ENCODE data around the gene TRIM40. TPM values are rescaled to one million over a fixed set of nuclear protein-coding genes. Genes with fewer than 3 reads are reported as not detected.

TRIM40 gene
- total RNA-seq, 2 donors from 2014 or later: not detected

DNA sequence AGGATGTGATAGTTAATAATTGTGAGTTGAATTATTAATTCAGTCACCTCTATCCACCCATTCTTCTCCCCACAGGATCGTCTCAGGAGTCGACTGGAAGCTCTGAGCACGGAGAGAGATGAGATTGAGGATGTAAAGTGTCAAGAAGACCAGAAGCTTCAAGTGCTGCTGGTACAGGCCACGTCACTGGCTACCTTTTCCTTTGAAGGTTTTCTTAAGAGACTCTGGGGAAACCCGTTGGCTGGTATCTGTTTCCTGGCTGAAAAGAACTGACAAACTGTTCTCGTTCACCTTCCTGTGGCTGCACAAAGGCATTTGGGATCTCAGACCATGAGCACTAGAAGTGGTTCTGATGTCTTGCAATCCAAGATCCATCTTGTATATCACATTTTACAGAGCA, 31.2 kb downstream of the TRIM40 start:
- ATAC-seq (replicated peaks in 1 of 2): peak; percentile 60 to 64
- peaks cover 54% of the 10 kb centered on the region for H3K4me1 Mint-ChIP-seq (ENCODE audit: low read depth)
- peak; percentile 41 to 45 for DNase-seq
- peak overlapping the region; percentile 31 to 45 for H3K4me3 Mint-ChIP-seq
- H3K27ac Mint-ChIP-seq: peak overlapping the region; percentile 24
- H3K9me3 Mint-ChIP-seq: no peaks in the 10 kb centered on the region
- H3K36me3 Mint-ChIP-seq (ENCODE audit: insufficient read depth in 2 of 2): no peaks in the 10 kb centered on the region
- peaks cover 65% of the 10 kb centered on the region for H3K27me3 Mint-ChIP-seq (ENCODE audit: low read depth)

DNA sequence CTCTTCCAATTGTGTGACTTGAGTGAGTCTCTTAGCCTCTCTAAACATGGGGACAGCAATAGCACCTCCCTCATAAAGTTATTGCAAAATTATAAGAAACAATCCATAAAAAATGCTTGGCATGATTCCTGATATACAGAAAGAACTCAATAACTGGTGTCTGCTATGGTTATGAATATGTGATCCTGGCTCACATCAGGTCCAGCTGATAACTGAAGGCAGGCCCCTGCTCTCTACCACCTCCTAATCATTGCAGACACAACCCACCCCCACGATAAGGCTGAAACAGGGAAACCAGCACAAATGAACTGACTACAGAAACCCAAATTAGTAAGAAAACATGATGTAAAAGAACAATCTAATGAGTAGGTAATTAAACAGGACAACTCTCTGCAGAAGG, 32.8 kb downstream of the TRIM40 start:
- Mint-ChIP-seq H3K4me1 (ENCODE audit: low read depth) (peaks cover 41% of the 10 kb centered on the region), H3K9me3 (no peaks in the 10 kb centered on the region), H3K4me3 (no peak overlapping the region), H3K36me3 (ENCODE audit: insufficient read depth in 2 of 2) (no peaks in the 10 kb centered on the region), H3K27ac (no peak overlapping the region), H3K27me3 (ENCODE audit: low read depth) (peaks cover 77% of the 10 kb centered on the region)
- ATAC-seq (replicated peaks in 1 of 2) (no peak), DNase-seq (no peak)

DNA sequence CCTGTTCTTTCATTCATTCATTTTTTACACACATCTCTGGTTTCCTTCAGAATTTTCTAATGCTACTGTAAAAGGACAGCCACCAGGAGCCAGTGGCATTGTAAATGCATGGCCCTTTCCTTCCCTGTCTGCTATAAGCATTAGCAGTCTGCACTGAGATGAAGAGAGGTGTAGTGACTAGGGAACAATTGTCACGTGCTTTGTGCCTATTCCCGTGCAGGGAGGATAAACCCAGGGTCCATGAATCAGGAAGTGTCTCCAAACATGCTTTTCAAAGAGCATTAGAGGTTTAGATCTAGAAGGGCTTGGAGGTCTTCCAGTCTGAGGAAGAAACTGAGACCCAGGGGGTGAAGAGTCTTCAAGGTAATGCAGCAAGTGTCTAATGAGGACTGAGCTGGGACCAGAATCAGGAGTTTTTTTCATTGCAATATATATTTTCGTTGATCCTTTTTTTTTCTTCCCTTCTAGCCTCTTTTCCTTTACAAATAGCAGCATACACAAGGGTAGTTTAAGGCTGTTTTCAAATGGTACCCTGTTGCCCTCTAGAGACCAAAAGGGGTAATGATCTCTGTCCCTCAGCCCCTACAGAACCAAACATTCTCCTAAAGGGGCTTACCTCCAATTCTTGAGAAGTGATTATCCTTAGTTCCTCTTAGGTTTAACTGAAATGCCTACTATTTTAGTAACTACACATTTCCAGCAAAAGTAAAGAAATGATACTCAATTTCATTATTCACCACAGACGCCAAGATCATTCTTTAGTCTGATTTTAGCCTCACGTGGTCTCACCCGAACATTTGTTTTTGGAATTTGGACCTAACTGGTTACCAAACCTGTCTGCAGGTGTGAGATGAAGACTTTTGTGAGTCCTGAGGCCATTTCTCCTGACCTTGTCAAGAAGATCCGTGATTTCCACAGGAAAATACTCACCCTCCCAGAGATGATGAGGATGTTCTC, 34.0 kb downstream of the TRIM40 start:
- DNase-seq (peak; percentile 19 to 34), ATAC-seq (replicated peaks in 1 of 2) (peak; percentile 74 to 78)
- Mint-ChIP-seq H3K27ac (no peak overlapping the region), H3K4me3 (no peak overlapping the region), H3K9me3 (no peaks in the 10 kb centered on the region), H3K36me3 (ENCODE audit: insufficient read depth in 2 of 2) (no peaks in the 10 kb centered on the region), H3K27me3 (ENCODE audit: low read depth) (peaks cover 79% of the 10 kb centered on the region), H3K4me1 (ENCODE audit: low read depth) (peaks cover 30% of the 10 kb centered on the region)

DNA sequence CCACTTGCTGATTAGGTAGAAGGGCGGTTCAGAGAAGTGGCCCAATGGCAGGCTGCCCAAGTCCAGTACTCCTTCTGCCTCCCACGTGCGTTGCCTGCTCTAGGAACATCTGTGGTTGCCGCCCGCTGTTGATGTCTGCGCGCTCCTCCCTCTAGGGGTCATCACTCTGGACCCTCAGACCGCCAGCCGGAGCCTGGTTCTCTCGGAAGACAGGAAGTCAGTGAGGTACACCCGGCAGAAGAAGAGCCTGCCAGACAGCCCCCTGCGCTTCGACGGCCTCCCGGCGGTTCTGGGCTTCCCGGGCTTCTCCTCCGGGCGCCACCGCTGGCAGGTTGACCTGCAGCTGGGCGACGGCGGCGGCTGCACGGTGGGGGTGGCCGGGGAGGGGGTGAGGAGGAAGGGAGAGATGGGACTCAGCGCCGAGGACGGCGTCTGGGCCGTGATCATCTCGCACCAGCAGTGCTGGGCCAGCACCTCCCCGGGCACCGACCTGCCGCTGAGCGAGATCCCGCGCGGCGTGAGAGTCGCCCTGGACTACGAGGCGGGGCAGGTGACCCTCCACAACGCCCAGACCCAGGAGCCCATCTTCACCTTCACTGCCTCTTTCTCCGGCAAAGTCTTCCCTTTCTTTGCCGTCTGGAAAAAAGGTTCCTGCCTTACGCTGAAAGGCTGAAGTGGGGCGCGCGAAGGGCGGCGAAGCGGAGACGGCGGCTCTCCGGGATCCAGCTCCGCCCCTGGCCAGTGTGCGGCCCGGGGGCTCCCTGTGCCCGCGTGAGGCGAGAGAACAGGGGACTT, 35.9 kb downstream of the TRIM40 start:
- ATAC-seq (replicated peaks in 1 of 2) (peak; percentile 45 to 46), DNase-seq (no peak)
- peak overlapping the region; percentile 34 to 53 for H3K4me3 Mint-ChIP-seq
- H3K27me3 Mint-ChIP-seq (ENCODE audit: low read depth): peaks cover 81% of the 10 kb centered on the region
- no peak overlapping the region for H3K27ac Mint-ChIP-seq
- H3K9me3 Mint-ChIP-seq: no peaks in the 10 kb centered on the region
- H3K36me3 Mint-ChIP-seq (ENCODE audit: insufficient read depth in 2 of 2): no peaks in the 10 kb centered on the region
- peaks cover 21% of the 10 kb centered on the region for H3K4me1 Mint-ChIP-seq (ENCODE audit: low read depth)

DNA sequence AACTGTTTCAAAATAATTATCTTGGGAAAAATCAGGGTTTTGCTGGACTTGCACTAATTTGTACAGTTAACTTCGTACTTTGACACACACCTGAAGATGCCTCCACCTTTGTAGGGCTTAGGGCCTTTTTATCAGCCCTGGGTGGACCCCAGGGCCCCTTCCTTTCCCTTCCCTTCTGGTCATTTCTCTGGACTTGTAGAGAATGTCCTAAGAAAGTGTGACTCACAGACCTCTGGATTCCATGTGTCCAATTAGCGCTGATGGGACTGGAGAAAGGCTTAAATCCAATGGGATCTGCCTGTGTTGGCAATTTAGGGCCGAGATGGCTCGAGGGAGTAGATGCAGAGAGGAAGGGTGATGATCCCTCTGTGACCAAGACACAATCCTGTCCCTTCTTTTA, 36.7 kb downstream of the TRIM40 start:
- Mint-ChIP-seq H3K27ac (no peak overlapping the region), H3K36me3 (ENCODE audit: insufficient read depth in 2 of 2) (no peaks in the 10 kb centered on the region), H3K9me3 (no peaks in the 10 kb centered on the region), H3K27me3 (ENCODE audit: low read depth) (peaks cover 85% of the 10 kb centered on the region), H3K4me1 (ENCODE audit: low read depth) (peaks cover 13% of the 10 kb centered on the region), H3K4me3 (peak overlapping the region in 1 of 2 donors; percentile 27)
- DNase-seq (no peak), ATAC-seq (replicated peaks in 1 of 2) (no peak)

DNA sequence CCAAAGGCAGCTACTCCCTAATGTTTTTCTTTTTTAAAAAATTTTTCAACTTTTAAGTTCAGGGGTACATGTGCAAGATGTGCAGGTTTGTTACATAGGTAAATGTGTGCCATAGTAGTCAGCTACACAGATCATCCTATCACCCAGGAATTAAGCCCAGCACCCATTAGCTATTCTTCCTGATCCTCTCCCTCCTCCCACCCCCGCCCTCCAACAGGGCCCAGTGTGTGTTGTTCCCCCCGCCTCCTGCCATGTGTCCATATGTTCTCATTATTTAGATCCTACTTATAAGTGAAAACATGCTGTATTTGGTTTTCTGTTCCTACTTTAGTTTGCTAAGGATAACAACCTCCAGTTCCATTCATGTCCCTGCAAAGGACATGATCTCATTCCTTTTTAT, 39.8 kb downstream of the TRIM40 start:
- H3K27me3 Mint-ChIP-seq (ENCODE audit: low read depth): peaks cover 76% of the 10 kb centered on the region
- H3K27ac Mint-ChIP-seq: no peak overlapping the region
- peaks cover 6% of the 10 kb centered on the region for H3K4me1 Mint-ChIP-seq (ENCODE audit: low read depth)
- H3K9me3 Mint-ChIP-seq: peaks cover 0 to 2% of the 10 kb centered on the region in 2 donors
- ATAC-seq (replicated peaks in 1 of 2) (no peak), DNase-seq (no peak)
- no peak overlapping the region for H3K4me3 Mint-ChIP-seq
- peaks cover 2 to 5% of the 10 kb centered on the region in 2 donors for H3K36me3 Mint-ChIP-seq (ENCODE audit: insufficient read depth in 2 of 2)

DNA sequence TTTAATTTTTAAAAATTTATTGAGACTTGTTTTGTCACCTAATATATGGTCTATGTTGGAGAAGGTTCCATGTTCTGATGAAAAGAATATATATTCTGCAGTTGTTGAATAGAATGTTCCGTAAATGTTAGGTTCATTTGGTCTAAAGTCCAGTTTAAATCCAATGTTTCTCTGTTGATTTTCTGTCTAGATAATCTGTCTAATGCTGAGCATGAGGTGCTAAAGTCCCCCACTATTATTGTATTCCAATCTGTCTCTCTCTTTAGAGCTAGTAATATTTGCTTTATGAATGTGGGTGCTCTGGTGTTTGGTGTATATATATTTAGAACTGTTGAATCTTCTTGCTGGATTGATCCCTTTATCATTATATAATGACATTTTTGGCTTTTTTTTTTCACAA, 42.9 kb downstream of the TRIM40 start:
- Mint-ChIP-seq H3K27ac (peak overlapping the region; percentile 54), H3K4me3 (no peak overlapping the region), H3K4me1 (ENCODE audit: low read depth) (no peaks in the 10 kb centered on the region), H3K9me3 (peaks cover 0 to 4% of the 10 kb centered on the region in 2 donors), H3K36me3 (ENCODE audit: insufficient read depth in 2 of 2) (peaks cover 2 to 7% of the 10 kb centered on the region in 2 donors), H3K27me3 (ENCODE audit: low read depth) (peaks cover 53% of the 10 kb centered on the region)
- DNase-seq: no peak
- ATAC-seq (replicated peaks in 1 of 2): no peak

DNA sequence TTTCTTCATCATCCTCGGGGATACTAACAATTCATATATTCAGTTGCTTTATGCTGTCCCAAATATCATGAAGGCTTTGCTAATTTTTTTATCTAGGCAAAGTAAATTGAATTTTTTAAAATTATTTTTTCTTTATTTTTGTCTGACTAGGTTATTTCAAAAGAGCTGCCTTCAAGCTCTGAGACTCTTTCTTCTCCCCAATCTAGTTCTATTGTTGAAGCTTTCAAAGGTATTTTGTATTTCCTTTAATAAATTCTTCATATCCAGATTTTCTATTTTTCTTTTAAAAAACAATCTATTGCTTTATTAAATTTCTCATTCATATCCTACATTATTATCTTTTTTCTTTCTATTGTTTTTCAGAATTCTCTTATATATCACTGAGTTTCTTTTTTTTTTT, 44.2 kb downstream of the TRIM40 start:
- DNase-seq: no peak
- Mint-ChIP-seq H3K4me3 (no peak overlapping the region), H3K27me3 (ENCODE audit: low read depth) (peaks cover 44% of the 10 kb centered on the region), H3K4me1 (ENCODE audit: low read depth) (no peaks in the 10 kb centered on the region), H3K9me3 (peaks cover 0 to 4% of the 10 kb centered on the region in 2 donors), H3K36me3 (ENCODE audit: insufficient read depth in 2 of 2) (peaks cover 2 to 7% of the 10 kb centered on the region in 2 donors), H3K27ac (no peak overlapping the region)
- ATAC-seq (replicated peaks in 1 of 2): no peak

DNA sequence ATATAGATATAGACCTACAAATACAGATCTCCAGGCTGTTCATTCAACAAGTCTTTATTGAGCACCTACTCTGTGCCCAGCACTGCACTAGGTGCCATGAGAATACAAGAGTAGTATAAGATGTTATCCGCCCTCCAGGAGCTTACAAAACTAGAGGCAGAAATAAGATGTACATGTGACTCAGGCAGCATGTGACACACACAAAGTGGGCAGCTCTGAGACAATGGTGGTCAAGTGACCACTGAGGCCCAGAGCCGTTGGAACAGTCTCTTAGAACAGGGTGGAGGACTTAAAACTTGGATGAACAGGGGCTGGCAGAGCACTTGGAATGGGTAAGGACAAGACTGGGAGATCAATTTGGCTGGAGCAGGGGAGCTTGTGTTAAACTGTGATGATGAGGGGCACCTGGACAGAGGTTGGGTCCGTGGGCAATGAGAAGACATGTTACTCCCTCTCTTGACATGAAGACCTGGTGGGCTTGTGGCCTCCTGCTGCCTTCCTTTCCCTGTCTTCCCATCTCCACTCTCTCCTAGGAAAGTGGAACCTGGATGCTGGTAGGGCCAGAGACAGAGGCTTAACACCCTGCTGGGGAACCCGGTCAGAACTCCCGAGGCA, 48.6 kb downstream of the TRIM40 start:
- peaks cover 0 to 2% of the 10 kb centered on the region in 2 donors for H3K9me3 Mint-ChIP-seq
- no peak overlapping the region for H3K27ac Mint-ChIP-seq
- H3K27me3 Mint-ChIP-seq (ENCODE audit: low read depth): peaks cover 4% of the 10 kb centered on the region
- ATAC-seq (replicated peaks in 1 of 2) (no peak), DNase-seq (no peak)
- no peak overlapping the region for H3K4me3 Mint-ChIP-seq
- H3K36me3 Mint-ChIP-seq (ENCODE audit: insufficient read depth in 2 of 2): peaks cover 7 to 17% of the 10 kb centered on the region in 2 donors
- no peaks in the 10 kb centered on the region for H3K4me1 Mint-ChIP-seq (ENCODE audit: low read depth)

DNA sequence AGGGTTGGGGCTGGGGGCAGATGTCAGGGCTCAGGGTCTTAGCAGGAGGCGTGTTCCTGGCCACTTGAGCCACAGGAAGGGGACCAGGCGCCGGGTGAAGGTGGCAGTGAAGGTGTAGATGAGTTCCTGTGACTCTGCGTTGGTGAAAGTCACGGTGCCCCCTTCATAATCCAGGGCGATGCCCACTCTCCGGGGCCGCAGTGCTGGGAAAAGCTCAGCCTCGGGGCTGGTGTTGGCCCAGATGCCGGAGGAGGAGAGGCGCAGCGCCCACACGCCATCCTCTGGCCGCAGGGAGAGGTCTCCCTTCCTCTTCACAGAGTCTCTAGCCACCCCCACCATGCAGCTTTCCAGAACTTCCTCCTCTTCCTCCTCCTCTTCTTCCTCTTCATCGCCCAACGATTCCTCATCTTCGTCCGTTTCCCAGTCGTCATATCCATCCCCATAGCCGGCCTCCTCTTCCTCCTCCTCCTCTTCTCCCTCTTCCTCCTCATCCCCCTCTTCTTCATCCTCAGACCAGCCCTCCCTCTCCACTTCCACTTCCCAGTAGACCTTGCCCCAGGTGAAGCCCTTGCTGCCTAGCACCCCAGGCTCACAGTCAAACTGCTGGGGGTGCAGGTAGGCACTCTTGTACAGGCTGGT, 50.0 kb downstream of the TRIM40 start:
- Mint-ChIP-seq H3K9me3 (no peaks in the 10 kb centered on the region), H3K4me3 (no peak overlapping the region), H3K4me1 (ENCODE audit: low read depth) (no peaks in the 10 kb centered on the region), H3K27me3 (ENCODE audit: low read depth) (no peaks in the 10 kb centered on the region), H3K36me3 (ENCODE audit: insufficient read depth in 2 of 2) (peaks cover 2 to 20% of the 10 kb centered on the region in 2 donors), H3K27ac (no peak overlapping the region)
- ATAC-seq (replicated peaks in 1 of 2): no peak
- DNase-seq: no peak

DNA sequence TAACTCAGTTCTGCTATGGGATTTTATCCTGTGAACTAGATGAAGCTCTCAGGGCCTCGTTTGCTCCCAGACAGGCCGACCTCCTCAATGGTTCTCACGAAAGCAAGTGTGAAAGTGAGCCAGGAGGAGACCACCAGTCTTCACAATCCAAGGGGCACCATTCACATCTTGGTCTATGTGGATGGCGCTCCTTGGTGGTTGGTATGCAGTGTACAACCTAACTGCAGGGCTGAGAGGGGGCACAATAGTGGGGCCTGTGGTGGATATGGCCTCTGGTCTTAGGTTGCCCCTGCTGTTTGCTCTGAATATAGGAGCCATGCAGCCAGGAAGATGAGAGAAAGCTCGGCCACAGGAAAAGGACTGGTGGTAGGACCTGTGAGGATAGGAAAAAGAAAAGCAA, 52.6 kb downstream of the TRIM40 start:
- H3K27ac Mint-ChIP-seq: no peak overlapping the region
- no peaks in the 10 kb centered on the region for H3K27me3 Mint-ChIP-seq (ENCODE audit: low read depth)
- H3K36me3 Mint-ChIP-seq (ENCODE audit: insufficient read depth in 2 of 2): peaks cover 2 to 20% of the 10 kb centered on the region in 2 donors
- H3K4me1 Mint-ChIP-seq (ENCODE audit: low read depth): no peaks in the 10 kb centered on the region
- H3K4me3 Mint-ChIP-seq: no peak overlapping the region
- no peaks in the 10 kb centered on the region for H3K9me3 Mint-ChIP-seq
- DNase-seq: no peak
- no peak for ATAC-seq (replicated peaks in 1 of 2)

DNA sequence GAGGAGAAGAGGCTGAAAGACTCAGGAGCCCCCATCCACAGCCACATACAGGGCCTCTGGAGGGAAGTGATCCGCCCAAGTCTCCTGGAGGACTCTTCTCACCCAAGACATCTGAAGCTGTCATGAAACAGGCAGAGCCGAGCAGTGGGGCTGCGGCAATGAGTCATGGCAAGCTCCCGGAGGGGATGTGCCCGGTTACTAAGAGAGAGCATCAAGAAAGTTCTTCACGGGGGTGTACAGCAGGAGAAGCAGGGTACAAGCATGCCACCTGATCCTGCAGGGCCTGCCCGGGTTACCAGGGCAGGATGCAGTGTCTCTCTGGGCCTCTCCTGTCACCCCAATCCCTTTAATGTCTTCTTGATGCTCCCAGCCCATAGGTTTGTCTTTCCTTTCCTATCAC, 56.1 kb downstream of the TRIM40 start:
- Mint-ChIP-seq H3K4me3 (no peak overlapping the region), H3K27ac (no peak overlapping the region), H3K27me3 (ENCODE audit: low read depth) (no peaks in the 10 kb centered on the region), H3K9me3 (no peaks in the 10 kb centered on the region), H3K36me3 (ENCODE audit: insufficient read depth in 2 of 2) (peaks cover 2 to 21% of the 10 kb centered on the region in 2 donors), H3K4me1 (ENCODE audit: low read depth) (no peaks in the 10 kb centered on the region)
- no peak for ATAC-seq (replicated peaks in 1 of 2)
- DNase-seq: no peak
